ENCODE results near the gene TIE1.

Gene TIE1

DNA sequence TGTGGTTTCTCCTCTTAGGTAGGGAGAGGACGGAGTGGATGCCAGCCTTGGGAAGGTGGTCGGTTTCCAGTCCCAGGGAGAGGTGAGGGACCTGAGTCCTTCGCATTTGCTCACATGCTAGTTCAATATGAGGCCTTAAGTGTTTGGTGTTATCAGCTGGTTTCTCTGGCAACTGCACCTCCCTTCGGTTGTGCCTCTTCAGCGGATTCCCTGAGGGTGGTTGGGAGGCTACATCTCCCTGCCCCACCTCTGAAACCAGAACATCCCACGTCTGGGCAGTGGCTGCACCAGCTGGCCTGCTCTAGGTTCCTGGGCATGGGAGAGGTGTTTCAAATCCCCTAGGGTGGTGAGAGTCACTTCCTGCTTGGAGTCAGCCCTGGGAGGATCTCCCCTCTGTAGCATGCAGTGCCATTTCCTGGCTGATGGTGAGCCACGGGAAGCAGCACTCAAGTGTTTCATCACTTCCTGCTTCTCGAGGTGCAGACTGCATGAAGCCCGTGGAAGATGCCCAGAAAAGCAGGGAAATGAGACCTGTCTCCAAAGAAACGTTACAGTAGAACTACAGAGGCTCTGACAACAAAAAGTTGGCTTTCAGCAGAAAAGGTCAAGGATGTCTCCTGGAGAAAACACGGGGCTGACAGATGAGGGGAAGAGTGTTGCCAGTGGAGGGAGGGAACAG, 26.5 kb upstream of the TIE1 start:
- peak; percentile 73 for DNase-seq

GRCh38 chr1:43274804-43275180, 26.0 kb upstream of the TIE1 start:
- no peak for DNase-seq

- DNase-seq = no peak
Measured at GRCh38 chr1:43275826-43276620, 24.8 kb upstream of the TIE1 start.

- DNase-seq = no peak
Measured at GRCh38 chr1:43276673-43277072, 24.1 kb upstream of the TIE1 start.

GRCh38 chr1:43277116-43277876, 23.5 kb upstream of the TIE1 start:
- DNase-seq = no peak

- no peak for DNase-seq
Measured at GRCh38 chr1:43279161-43279560, 21.6 kb upstream of the TIE1 start.

DNA sequence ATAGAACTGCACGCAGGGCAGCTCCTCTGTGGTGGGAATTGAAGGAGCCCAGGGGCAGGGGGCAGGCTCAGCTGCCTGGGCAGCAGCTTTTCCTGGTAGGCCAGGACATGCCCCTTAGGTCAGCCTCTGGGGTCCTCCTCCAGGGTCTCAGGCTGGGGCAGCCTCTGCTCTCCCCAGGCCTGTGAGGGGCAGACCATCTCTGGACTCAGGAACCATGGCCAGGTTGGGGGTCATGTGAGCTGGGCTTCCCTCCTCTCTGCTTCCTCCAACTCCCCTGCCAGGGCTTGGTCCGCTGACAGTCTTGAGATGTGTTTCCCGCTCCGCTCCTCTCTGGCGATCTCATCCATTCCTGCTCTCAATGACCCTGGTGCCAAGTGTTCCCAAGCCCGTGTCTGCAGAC, 21.1 kb upstream of the TIE1 start:
- no peak for DNase-seq

DNA sequence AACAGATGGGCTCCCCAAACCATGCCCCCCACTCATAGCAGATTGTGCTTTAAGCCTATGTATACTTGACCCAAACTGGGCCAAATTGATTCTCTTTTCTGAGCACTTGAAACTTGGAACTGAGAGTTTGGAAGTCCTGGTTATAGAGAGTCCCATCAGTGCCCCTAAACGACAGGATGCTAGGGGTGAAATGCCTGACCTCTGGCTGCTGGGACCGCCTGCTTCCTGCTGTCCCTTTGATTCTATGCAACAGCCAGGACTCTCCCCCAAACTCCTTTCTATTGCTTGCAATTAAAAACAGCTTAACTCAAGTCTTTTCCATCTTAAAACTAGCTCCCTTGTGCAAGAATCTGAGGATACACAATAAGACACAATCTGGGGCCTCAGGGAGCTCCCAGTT, 20.1 kb upstream of the TIE1 start:
- no peak for DNase-seq

- no peak for DNase-seq
Measured at GRCh38 chr1:43282220-43283195, 18.3 kb upstream of the TIE1 start.

DNA sequence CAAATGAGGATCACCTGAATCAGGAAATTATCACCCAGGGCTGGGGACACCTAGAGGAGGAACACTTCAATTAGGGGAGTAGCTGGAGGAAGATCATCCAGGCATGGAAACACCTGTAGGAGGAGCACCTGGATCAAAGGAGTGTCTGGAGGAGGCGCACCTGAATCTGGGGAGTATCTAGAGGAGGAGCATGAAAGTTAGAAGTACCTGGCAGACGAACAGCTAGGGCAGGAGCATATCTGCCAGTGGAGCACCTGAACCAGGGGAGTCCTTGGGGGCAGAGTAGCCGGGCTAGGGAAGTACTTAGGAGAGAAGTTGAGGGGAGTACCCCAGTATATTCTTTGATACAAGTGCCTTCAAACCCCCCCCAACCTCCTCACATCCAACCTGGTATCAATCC, 16.7 kb upstream of the TIE1 start:
- no peak for DNase-seq

DNA sequence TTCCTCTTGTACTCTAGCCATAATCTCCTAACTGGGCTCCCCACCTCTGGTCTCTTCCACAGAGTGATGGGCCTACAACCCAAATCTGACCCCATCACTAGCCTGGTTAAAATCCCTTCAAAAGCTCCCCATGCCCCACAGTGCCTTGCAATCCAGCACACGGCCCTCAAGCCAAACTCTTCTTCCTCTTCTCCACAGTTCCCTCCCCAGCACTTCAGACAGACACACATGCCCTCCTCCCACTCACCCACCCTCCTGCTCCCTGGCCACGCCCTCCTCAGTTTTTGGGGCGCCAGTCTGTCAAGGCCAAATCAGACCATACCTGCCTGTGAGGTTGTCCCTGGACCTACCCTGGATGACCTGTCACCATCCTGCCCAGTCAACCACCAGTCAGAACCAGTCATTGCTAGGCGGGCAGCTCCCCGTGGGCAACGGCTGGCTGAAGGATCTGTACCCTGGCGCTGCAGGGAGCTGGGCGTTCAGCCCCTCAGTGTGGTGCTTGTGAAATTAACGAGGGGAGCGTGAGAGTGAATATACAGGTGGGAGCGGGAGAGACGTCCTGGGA, 16.2 kb upstream of the TIE1 start:
- no peak for DNase-seq

DNA sequence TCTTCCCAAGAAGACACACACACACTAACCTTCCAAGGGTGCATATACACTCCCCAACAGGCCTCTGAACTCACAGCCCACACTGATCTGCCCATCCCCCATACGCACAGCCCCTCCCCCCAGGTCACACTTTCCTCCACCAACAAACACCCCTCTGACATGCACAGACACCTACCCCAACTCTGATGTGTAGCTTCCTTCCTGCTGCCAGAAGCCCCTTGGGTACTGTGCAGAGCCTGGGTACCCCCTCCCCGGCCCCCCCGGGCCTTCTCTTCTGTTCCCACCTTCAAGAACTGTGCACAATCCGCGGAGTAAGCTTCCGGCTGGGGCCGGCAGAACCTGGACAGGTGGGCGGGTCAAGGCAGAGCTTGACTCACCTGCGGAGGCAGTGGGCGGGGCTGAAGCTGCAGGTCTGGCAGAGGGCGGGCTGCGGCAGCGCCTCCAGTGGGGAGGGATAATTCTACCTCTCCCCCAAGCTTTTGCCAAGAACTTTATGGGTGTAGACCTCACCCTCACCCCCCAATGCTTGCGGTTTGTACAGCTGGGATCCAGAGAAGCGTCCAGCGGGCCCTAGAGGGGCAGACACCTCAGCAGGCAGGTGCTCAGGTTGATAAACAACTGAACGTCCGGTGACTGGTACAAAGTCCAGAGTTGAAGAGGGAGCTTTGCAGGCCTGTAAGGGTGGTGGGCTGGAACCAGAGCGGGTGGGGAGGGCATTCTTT, 15.4 kb upstream of the TIE1 start, which contains the start of gene C1orf210:
Gene C1orf210, minus strand, starts transcription at position 313 of the 722 bp plus-strand sequence. CDS start 2,311 bp downstream, outside the sequence.
- no peak for DNase-seq

- DNase-seq = no peak
Measured at GRCh38 chr1:43286115-43286514, 14.7 kb upstream of the TIE1 start.

DNA sequence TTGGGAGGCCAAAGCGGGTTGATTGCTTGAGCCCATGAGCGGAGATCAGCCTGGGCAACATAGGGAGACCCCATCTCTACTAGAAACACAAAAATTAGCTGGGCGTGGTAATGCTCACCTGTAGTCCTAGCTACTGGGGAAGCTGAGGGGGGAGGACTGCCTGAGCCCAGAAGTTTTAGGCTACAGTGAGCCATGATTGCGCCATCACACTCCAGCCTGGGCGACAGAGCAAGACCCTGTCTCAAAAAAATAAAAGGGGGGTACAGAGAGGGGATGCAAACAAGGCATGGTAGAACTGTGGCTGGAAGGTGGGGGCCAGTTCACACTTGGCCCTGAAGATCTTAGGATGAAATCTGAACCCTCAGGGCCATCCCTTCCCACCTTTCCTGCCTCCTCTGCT, 14.2 kb upstream of the TIE1 start:
- no peak for DNase-seq

DNA sequence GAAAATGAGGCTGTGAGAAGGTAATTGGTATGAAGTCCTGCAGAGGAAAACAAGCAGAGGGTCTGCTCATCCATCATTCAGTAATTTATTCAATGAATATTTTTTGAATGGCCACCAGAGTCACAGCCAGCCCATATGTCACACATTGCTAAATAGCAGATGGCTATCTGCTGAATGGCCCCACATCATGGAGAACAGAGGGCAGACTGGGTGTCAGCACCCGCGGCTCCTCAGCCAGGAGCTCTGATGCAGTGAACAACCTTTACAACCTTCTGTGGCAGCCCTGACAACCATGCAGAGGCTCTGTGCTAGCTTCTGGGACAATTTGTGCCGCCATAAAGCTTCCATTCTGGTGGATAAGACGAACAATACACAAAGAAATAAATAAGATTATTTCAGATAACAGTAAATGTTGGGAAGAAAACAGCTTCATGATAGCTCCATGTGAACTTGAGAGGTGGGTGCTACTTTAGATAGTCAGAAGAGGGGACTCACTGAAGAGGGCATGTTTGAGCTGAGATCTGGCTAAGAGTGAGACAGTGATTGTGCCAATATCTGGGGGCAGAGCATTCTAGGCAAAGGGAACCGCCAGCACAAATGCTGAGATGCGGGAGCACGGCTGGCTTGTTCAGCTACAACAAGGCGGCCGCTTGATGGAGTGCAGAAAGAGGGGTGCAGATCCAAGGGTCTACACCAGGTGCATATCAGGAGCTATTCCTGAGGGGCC, 12.6 kb upstream of the TIE1 start:
- no peak for DNase-seq

GRCh38 chr1:43288785-43289706, 11.7 kb upstream of the TIE1 start:
- DNase-seq = no peak

- DNase-seq = no peak
Measured at GRCh38 chr1:43292216-43292615, 8.6 kb upstream of the TIE1 start.

DNA sequence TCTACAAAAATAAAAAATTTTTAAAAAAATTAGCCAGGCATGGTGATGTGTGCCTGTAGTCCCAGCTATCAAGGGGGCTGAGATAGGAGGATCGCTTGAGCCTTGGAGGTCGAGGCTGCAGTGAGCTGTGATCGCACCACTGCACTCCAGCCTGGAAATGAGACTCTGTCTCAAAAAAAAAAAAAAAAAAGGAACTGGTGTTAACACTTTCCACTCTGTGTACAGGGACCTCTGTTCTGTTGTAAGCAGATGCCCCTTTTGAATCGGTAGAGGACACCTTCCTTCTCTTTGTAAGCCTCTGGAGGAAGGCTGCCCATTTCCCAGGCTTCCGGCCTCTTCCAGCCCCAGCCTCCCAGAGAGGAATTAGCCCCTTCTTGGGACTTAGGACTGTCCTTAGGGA, 8.1 kb upstream of the TIE1 start:
- DNase-seq = no peak

GRCh38 chr1:43293176-43293575, 7.6 kb upstream of the TIE1 start:
- peak; percentile 28 for DNase-seq

All from fibroblast of skin of back (primary cell).